ENCODE results near the gene MYH15.

Gene MYH15

DNA sequence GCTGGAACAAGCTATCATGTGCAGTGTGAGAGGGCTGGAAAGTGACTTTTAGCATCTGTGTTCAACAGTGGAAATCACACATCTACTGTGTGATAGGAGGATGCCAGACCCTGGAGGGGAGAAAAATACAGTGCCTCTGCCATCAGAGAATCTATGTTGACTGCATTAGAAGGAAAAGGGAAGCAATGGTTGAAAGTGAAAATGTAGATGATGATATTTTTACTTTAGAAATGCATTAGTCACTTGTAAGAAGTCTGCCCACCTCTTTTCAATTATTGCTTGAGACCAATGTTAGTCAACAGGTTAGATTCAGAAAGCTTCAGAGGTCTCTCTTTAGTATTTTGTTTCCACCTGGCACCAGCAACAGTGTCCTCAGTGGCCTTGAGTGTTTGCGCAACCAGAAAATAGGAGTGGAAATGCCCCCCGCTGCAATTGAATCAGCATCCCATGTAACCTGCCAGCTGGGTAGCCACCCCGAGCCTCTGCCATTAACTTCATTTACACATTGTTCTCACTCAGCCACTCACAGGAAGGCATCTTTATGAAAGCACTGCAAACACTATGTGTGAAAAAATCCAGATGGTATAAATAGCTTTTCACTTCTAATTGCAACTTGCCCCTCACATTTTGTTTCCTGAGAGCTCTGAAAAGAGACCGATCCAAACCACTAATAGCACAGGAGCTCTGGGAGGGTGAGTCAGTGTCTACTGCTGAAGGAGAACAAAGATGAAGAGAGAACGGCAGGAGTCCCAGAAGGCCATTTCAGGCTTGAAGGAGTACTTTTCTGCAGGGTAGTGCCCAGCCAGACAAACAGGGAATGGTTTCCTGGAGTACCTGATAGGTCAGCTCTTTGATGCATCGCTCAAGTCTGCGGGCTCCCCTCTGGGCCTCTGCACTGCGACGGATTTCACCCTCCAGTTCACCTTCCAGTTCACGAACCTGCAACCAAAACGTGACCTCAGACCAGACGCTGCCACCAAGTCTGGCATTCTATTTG, 122.0 kb downstream of the MYH15 start:
- H3K9me3 ChIP-seq (ENCODE audit: control insufficient read depth, low read length) = no peaks in the 10 kb centered on the region
- no peak overlapping the region for H3K9ac ChIP-seq (ENCODE audit: low read length)
- no peak for DNase-seq
- no peak overlapping the region for H4K8ac ChIP-seq (ENCODE audit: low read length)
- 88% methylated on average over 12 of the region's 12 CpGs for WGBS
- H2BK12ac ChIP-seq (ENCODE audit: low read length in 2 of 2) = no peak overlapping the region
- H3K18ac ChIP-seq (ENCODE audit: low read depth in 1 of 2, low read length in 2 of 2) = no peak overlapping the region
- H2BK15ac ChIP-seq (ENCODE audit: low read depth, poor library complexity, severe bottlenecking) = no peak overlapping the region
- H3K14ac ChIP-seq (ENCODE audit: low read length in 2 of 2) = no peak overlapping the region
- H3K27me3 ChIP-seq (ENCODE audit: control insufficient read depth in 1 of 2, insufficient read depth in 1 of 2, low read length in 2 of 2) = peaks cover 0 to 21% of the 10 kb centered on the region in 2 experiments
- H2BK5ac ChIP-seq (ENCODE audit: low read depth, low read length, poor library complexity, severe bottlenecking) = no peak overlapping the region
- H2BK120ac ChIP-seq (ENCODE audit: low read depth, low read length) = no peak overlapping the region
- H3K4me2 ChIP-seq (ENCODE audit: low read length, poor library complexity, severe bottlenecking) = no peak overlapping the region
- H3K23ac ChIP-seq (ENCODE audit: low read length in 2 of 2) = no peak overlapping the region
- H3K4me3 ChIP-seq (ENCODE audit: insufficient read depth in 1 of 2, low read depth in 1 of 2, low read length in 2 of 2) = no peak overlapping the region
- no peak overlapping the region for H2AFZ ChIP-seq (ENCODE audit: low read depth, low read length)
- H3K79me1 ChIP-seq (replicated peaks; ENCODE audit: low read length, poor library complexity, severe bottlenecking) = no peaks in the 10 kb centered on the region
- no peaks in the 10 kb centered on the region for H3K36me3 ChIP-seq (ENCODE audit: control insufficient read depth in 1 of 2, insufficient read depth in 2 of 2, low read depth in 1 of 2, low read length in 2 of 2)
- H3K27ac ChIP-seq (ENCODE audit: low read length, poor library complexity, severe bottlenecking) = no peak overlapping the region
- no peak overlapping the region for H4K91ac ChIP-seq (ENCODE audit: low read length)
- H3K4me1 ChIP-seq (ENCODE audit: control insufficient read depth, insufficient read depth, low read depth, low read length) = no peaks in the 10 kb centered on the region
- no peak overlapping the region for H3K4ac ChIP-seq (ENCODE audit: low read depth in 1 of 2, low read length in 2 of 2)
- no peak overlapping the region for H2AK5ac ChIP-seq (ENCODE audit: low read length, severe bottlenecking)

DNA sequence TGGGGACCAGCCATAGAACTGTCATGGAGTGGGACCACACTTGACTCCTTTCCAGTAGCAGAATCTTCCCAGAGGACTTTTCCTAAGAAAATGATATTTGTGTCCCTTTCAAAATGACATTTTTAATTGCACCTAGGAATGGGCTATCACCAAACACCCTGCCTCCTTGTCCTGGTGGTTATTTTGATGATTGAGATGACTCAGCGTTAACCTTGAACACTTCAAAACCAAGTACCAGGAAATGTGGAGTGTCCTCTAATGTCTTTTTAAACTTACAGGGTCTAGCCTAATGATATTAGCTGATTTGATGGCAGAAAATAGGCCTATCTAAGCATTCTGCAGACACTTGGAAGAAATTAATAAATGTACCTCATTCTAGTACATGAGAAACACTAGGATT, 123.3 kb downstream of the MYH15 start:
- no peak overlapping the region for H2BK120ac ChIP-seq (ENCODE audit: low read depth, low read length)
- no peak overlapping the region for H3K4me3 ChIP-seq (ENCODE audit: insufficient read depth in 1 of 2, low read depth in 1 of 2, low read length in 2 of 2)
- H2BK12ac ChIP-seq (ENCODE audit: low read length in 2 of 2) = no peak overlapping the region
- H2AFZ ChIP-seq (ENCODE audit: low read depth, low read length) = no peak overlapping the region
- no peak overlapping the region for H2BK15ac ChIP-seq (ENCODE audit: low read depth, poor library complexity, severe bottlenecking)
- DNase-seq = no peak
- no peak overlapping the region for H2BK5ac ChIP-seq (ENCODE audit: low read depth, low read length, poor library complexity, severe bottlenecking)
- H3K4me2 ChIP-seq (ENCODE audit: low read length, poor library complexity, severe bottlenecking) = no peak overlapping the region
- no peak overlapping the region for H3K9ac ChIP-seq (ENCODE audit: low read length)
- no peak overlapping the region for H2AK5ac ChIP-seq (ENCODE audit: low read length, severe bottlenecking)
- H3K23ac ChIP-seq (ENCODE audit: low read length in 2 of 2) = no peak overlapping the region
- no peak overlapping the region for H3K4ac ChIP-seq (ENCODE audit: low read depth in 1 of 2, low read length in 2 of 2)
- no peak overlapping the region for H4K8ac ChIP-seq (ENCODE audit: low read length)
- no peaks in the 10 kb centered on the region for H3K9me3 ChIP-seq (ENCODE audit: control insufficient read depth, low read length)
- H3K27me3 ChIP-seq (ENCODE audit: control insufficient read depth in 1 of 2, insufficient read depth in 1 of 2, low read length in 2 of 2) = peaks cover 0 to 21% of the 10 kb centered on the region in 2 experiments
- H3K18ac ChIP-seq (ENCODE audit: low read depth in 1 of 2, low read length in 2 of 2) = no peak overlapping the region
- H3K27ac ChIP-seq (ENCODE audit: low read length, poor library complexity, severe bottlenecking) = no peak overlapping the region
- no peaks in the 10 kb centered on the region for H3K36me3 ChIP-seq (ENCODE audit: control insufficient read depth in 1 of 2, insufficient read depth in 2 of 2, low read depth in 1 of 2, low read length in 2 of 2)
- H3K14ac ChIP-seq (ENCODE audit: low read length in 2 of 2) = no peak overlapping the region
- no peaks in the 10 kb centered on the region for H3K4me1 ChIP-seq (ENCODE audit: control insufficient read depth, insufficient read depth, low read depth, low read length)
- no CpG with 5 or more reads among the region's 1 CpG for WGBS
- H3K79me1 ChIP-seq (replicated peaks; ENCODE audit: low read length, poor library complexity, severe bottlenecking) = no peaks in the 10 kb centered on the region
- no peak overlapping the region for H4K91ac ChIP-seq (ENCODE audit: low read length)

DNA sequence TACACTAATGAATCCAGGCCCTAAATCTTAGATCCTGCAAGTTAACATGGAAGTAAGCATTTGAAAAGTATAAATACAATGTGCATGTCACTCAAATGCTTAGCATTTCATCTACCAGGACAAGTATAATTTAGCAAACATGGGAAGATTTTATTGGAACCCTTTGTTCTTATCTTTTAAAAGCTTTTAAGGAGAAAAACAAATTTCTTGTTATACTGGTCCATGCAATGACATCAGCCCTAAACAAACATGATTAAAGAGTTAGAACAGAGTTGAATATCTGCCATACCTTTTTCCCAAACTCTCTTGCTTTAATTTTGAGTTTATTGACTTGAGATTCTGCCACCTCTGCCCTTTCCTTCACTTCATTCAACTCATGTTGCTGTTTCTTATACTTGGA, 127.1 kb downstream of the MYH15 start:
- Histone ChIP-seq H3K27me3 (ENCODE audit: control insufficient read depth in 1 of 2, insufficient read depth in 1 of 2, low read length in 2 of 2) (peaks cover 0 to 11% of the 10 kb centered on the region in 2 experiments), H3K9ac (ENCODE audit: low read length) (no peak overlapping the region), H3K4ac (ENCODE audit: low read depth in 1 of 2, low read length in 2 of 2) (no peak overlapping the region), H4K91ac (ENCODE audit: low read length) (no peak overlapping the region), H3K18ac (ENCODE audit: low read depth in 1 of 2, low read length in 2 of 2) (no peak overlapping the region), H3K4me1 (ENCODE audit: control insufficient read depth, insufficient read depth, low read depth, low read length) (no peaks in the 10 kb centered on the region), H3K36me3 (ENCODE audit: control insufficient read depth in 1 of 2, insufficient read depth in 2 of 2, low read depth in 1 of 2, low read length in 2 of 2) (no peaks in the 10 kb centered on the region), H2BK120ac (ENCODE audit: low read depth, low read length) (no peak overlapping the region), H2BK15ac (ENCODE audit: low read depth, poor library complexity, severe bottlenecking) (no peak overlapping the region), H3K4me2 (ENCODE audit: low read length, poor library complexity, severe bottlenecking) (no peak overlapping the region), H2AFZ (ENCODE audit: low read depth, low read length) (no peak overlapping the region), H2BK5ac (ENCODE audit: low read depth, low read length, poor library complexity, severe bottlenecking) (no peak overlapping the region), H3K9me3 (ENCODE audit: control insufficient read depth, low read length) (no peaks in the 10 kb centered on the region), H3K4me3 (ENCODE audit: insufficient read depth in 1 of 2, low read depth in 1 of 2, low read length in 2 of 2) (no peak overlapping the region), H3K79me1 (replicated peaks; ENCODE audit: low read length, poor library complexity, severe bottlenecking) (no peaks in the 10 kb centered on the region), H4K8ac (ENCODE audit: low read length) (no peak overlapping the region), H2BK12ac (ENCODE audit: low read length in 2 of 2) (no peak overlapping the region), H3K27ac (ENCODE audit: low read length, poor library complexity, severe bottlenecking) (no peak overlapping the region), H3K14ac (ENCODE audit: low read length in 2 of 2) (no peak overlapping the region), H2AK5ac (ENCODE audit: low read length, severe bottlenecking) (no peak overlapping the region), H3K23ac (ENCODE audit: low read length in 2 of 2) (no peak overlapping the region)
- no peak for DNase-seq

DNA sequence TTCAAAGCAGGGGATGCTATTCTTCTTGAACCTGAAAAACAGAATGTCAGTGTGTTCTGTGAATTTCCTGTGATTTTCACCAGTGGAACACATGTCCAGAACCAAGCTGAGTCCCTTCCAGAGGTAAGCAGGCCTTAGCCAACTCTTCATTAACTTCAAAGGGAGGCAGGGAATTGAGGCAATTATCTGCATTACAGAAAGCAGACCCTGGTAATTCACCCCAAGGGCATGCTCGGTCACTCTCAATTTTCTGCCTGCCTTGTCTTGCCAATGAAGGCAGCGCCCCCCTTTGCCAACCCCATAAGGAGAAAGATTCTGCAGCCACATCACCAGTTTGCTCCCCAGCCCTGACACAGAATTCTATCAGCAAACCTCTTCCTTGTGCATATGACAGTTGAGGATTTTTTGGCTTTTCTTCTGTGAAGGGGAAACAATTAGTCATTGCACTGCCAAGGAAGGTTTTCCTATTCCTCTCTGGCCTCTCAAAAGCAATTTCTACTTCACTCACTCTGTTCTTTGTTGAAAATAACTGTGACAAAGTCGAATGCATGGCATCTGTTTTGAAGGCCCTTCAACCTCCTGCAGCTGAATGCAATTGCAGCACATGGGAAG, 128.8 kb downstream of the MYH15 start:
- Histone ChIP-seq H3K18ac (ENCODE audit: low read depth in 1 of 2, low read length in 2 of 2) (no peak overlapping the region), H3K9me3 (ENCODE audit: control insufficient read depth, low read length) (no peaks in the 10 kb centered on the region), H3K14ac (ENCODE audit: low read length in 2 of 2) (no peak overlapping the region), H2BK12ac (ENCODE audit: low read length in 2 of 2) (no peak overlapping the region), H3K27ac (ENCODE audit: low read length, poor library complexity, severe bottlenecking) (no peak overlapping the region), H2BK120ac (ENCODE audit: low read depth, low read length) (no peak overlapping the region), H3K36me3 (ENCODE audit: control insufficient read depth in 1 of 2, insufficient read depth in 2 of 2, low read depth in 1 of 2, low read length in 2 of 2) (no peaks in the 10 kb centered on the region), H2AK5ac (ENCODE audit: low read length, severe bottlenecking) (no peak overlapping the region), H3K9ac (ENCODE audit: low read length) (no peak overlapping the region), H3K4ac (ENCODE audit: low read depth in 1 of 2, low read length in 2 of 2) (no peak overlapping the region), H3K23ac (ENCODE audit: low read length in 2 of 2) (no peak overlapping the region), H3K79me1 (replicated peaks; ENCODE audit: low read length, poor library complexity, severe bottlenecking) (no peaks in the 10 kb centered on the region), H2BK15ac (ENCODE audit: low read depth, poor library complexity, severe bottlenecking) (no peak overlapping the region), H3K4me1 (ENCODE audit: control insufficient read depth, insufficient read depth, low read depth, low read length) (no peaks in the 10 kb centered on the region), H2BK5ac (ENCODE audit: low read depth, low read length, poor library complexity, severe bottlenecking) (no peak overlapping the region), H3K4me3 (ENCODE audit: insufficient read depth in 1 of 2, low read depth in 1 of 2, low read length in 2 of 2) (no peak overlapping the region), H4K8ac (ENCODE audit: low read length) (no peak overlapping the region), H3K4me2 (ENCODE audit: low read length, poor library complexity, severe bottlenecking) (no peak overlapping the region), H4K91ac (ENCODE audit: low read length) (no peak overlapping the region), H2AFZ (ENCODE audit: low read depth, low read length) (no peak overlapping the region), H3K27me3 (ENCODE audit: control insufficient read depth in 1 of 2, insufficient read depth in 1 of 2, low read length in 2 of 2) (no peaks in the 10 kb centered on the region)
- WGBS = 47% methylated on average over 3 of the region's 3 CpGs
- no peak for DNase-seq
